Measurements from ENCODE around the gene ITLN2. TPM values are rescaled to one million over a fixed set of nuclear protein-coding genes. Genes with fewer than 3 reads are reported as not detected.
"Not testable (repeated sequence)": the region's sequence is repeated elsewhere in the genome, so short reads cannot be mapped to it uniquely, and the experiment has no call there.

ITLN2 gene
- polyA plus RNA-seq, 2 donors: 0.09 to 0.20 TPM

DNA sequence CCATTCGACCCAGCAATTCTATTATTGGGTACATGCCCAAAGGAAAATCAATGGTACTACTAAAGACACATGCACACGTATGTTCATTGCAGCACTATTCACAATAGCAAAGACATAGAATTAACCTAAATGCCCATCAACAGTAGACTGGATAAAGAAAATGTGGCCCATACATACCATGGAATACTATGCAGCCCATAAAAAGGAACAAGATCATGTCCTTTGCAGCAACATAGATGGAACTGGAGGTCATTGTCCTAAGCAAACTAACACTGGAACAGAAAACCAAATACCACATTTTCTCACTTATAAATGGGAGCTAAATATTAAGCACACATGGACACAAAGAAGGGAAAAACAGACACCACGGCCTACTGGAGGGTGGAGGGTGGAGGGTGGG is 53.9 kb downstream of the ITLN2 start:
- not testable (repeated sequence) for H3K4me3 ChIP-seq (ENCODE audit: low read depth in 1 of 2, low read length in 2 of 2); H3K9me3 ChIP-seq (ENCODE audit: control insufficient read depth in 2 of 2, insufficient read depth in 1 of 2, low read depth in 1 of 2, low read length in 1 of 2); H3K27me3 ChIP-seq (ENCODE audit: control insufficient read depth in 1 of 2, insufficient read depth in 2 of 2, low read length in 2 of 2); H3K36me3 ChIP-seq (ENCODE audit: control insufficient read depth in 2 of 2, insufficient read depth in 2 of 2, low read length in 1 of 2); H3K4me1 ChIP-seq (ENCODE audit: control insufficient read depth in 2 of 2, insufficient read depth in 2 of 2, low read length in 1 of 2); H3K27ac ChIP-seq (ENCODE audit: low read depth in 2 of 2, low read length in 1 of 2)
- 60 to 70% methylated on average over 3 of the region's 3 CpGs for WGBS, 2 donors

Other genes with a start within 250 kb of the ITLN2 start
- gene CD48, start 243.0 kb downstream of the ITLN2 start, polyA plus RNA-seq: 1 to 10 TPM; 3.3 to 4.6 TPM
- 1 to 10 TPM; 2.9 to 4.0 TPM for gene SLAMF7, start 215.6 kb downstream of the ITLN2 start, polyA plus RNA-seq
- gene LY9, start 158.6 kb downstream of the ITLN2 start, polyA plus RNA-seq: under 1 TPM; 0.54 to 0.73 TPM
- gene CD244, start 91.9 kb downstream of the ITLN2 start, polyA plus RNA-seq: under 1 TPM; 0.35 to 0.41 TPM
- gene ITLN1, start 69.6 kb downstream of the ITLN2 start, polyA plus RNA-seq: under 1 TPM; 0.04 to 0.20 TPM
- gene F11R, start 66.3 kb upstream of the ITLN2 start, polyA plus RNA-seq: 10 to 100 TPM; 56.5 to 76.4 TPM
- gene TSTD1, start 84.2 kb upstream of the ITLN2 start, polyA plus RNA-seq: 100 to 1,000 TPM in 1 of 2 donors, 10 to 100 TPM in 1; 92.4 to 117 TPM
- 10 to 100 TPM; 37.6 to 50.1 TPM for gene USF1, start 91.2 kb upstream of the ITLN2 start, polyA plus RNA-seq
- gene ARHGAP30, start 115.1 kb upstream of the ITLN2 start, polyA plus RNA-seq: 1 to 10 TPM; 7.9 to 9.5 TPM
- gene NECTIN4, start 134.7 kb upstream of the ITLN2 start, polyA plus RNA-seq: 10 to 100 TPM; 44.9 to 80.5 TPM
- gene KLHDC9, start 143.6 kb upstream of the ITLN2 start, polyA plus RNA-seq: 1 to 10 TPM; 1.8 to 2.5 TPM
- gene PFDN2, start 163.2 kb upstream of the ITLN2 start, polyA plus RNA-seq: 100 to 1,000 TPM; 116 to 186 TPM
- 10 to 100 TPM; 28.0 to 28.5 TPM for gene NIT1, start 163.3 kb upstream of the ITLN2 start, polyA plus RNA-seq
- 10 to 100 TPM; 15.5 to 24.4 TPM for gene DEDD, start 177.9 kb upstream of the ITLN2 start, polyA plus RNA-seq
- 100 to 1,000 TPM in 1 of 2 donors, 10 to 100 TPM in 1; 94.3 to 132 TPM for gene UFC1, start 199.2 kb upstream of the ITLN2 start, polyA plus RNA-seq
- gene USP21, start 204.7 kb upstream of the ITLN2 start, polyA plus RNA-seq: 10 to 100 TPM; 16.5 to 22.9 TPM
- 10 to 100 TPM; 11.7 to 29.6 TPM for gene PPOX, start 211.6 kb upstream of the ITLN2 start, polyA plus RNA-seq
- gene B4GALT3, start 222.7 kb upstream of the ITLN2 start, polyA plus RNA-seq: 10 to 100 TPM; 18.3 to 18.8 TPM
- 1 to 10 TPM in 1 of 2 donors, under 1 TPM in 1; 0.82 to 1.1 TPM for gene ADAMTS4, start 244.2 kb upstream of the ITLN2 start, polyA plus RNA-seq
- gene NDUFS2, start 247.6 kb upstream of the ITLN2 start, polyA plus RNA-seq: 10 to 100 TPM; 27.8 to 76.0 TPM